Keratinocyte (primary cell): ENCODE data around the gene SLC25A34. TPM values are rescaled to one million over a fixed set of nuclear protein-coding genes. Genes with fewer than 3 reads are reported as not detected.

Experiments used
- DNase-seq: peaks from one replicate; pipeline ENCODE4 v3.0.0-alpha.2; 2011; ENCODE audit warnings: low read depth, missing footprints, low spot score
- FAIRE-seq: peaks from 2 replicates; lab custom pipeline; 2011; peaks lifted over from hg19 to GRCh38; lab: Jason Lieb, UNC
- H2AFZ ChIP-seq: 2 replicates; pipeline ENCODE4 v1.6.0; 2012; ENCODE audit warnings: low read length, control low read depth, inconsistent platforms; ENCODE audit not compliant: control insufficient read depth
- H3K27ac ChIP-seq: 2 replicates; pipeline ENCODE4 v1.5.1; 2011; ENCODE audit warnings: low read length; ENCODE audit not compliant: control insufficient read depth, insufficient read depth
- H3K27me3 ChIP-seq: 3 replicates; pipeline ENCODE4 v1.6.0; 2011; ENCODE audit warnings: low read length; ENCODE audit not compliant: control insufficient read depth, insufficient read depth; ENCODE audit errors: extremely low read depth
- H3K36me3 ChIP-seq, 2 experiments: 2 replicates in 1 of 2; 3 replicates in 1 of 2; pipeline ENCODE4 v1.5.1; 2011; ENCODE audit warnings: low read length in 2 of 2, mild to moderate bottlenecking in 1 of 2; ENCODE audit not compliant: control insufficient read depth in 2 of 2, insufficient read depth in 2 of 2; ENCODE audit errors: extremely low read depth in 1 of 2
- H3K4me1 ChIP-seq: 3 replicates; pipeline ENCODE4 v1.5.1; 2011; ENCODE audit warnings: low read length; ENCODE audit not compliant: control insufficient read depth, insufficient read depth; ENCODE audit errors: extremely low read depth
- H3K4me2 ChIP-seq: 3 replicates; pipeline ENCODE4 v1.6.0; 2011; ENCODE audit warnings: low read depth, low read length; ENCODE audit not compliant: control insufficient read depth, insufficient read depth; ENCODE audit errors: extremely low read depth
- H3K4me3 ChIP-seq, 3 experiments: fragments of 200-600 bp in 1 of 3; sonication (generic) in 1 of 3; 2 replicates in 2 of 3; 3 replicates in 1 of 3; pipeline ENCODE4 v1.5.1; 2011 to 2016; ENCODE audit warnings: low read length in 3 of 3, mild to moderate bottlenecking in 3 of 3, control low read depth in 2 of 3, inconsistent platforms in 1 of 3, low read depth in 1 of 3, mixed read lengths in 1 of 3, mixed run types in 1 of 3, moderate library complexity in 1 of 3; ENCODE audit not compliant: control insufficient read depth in 2 of 3, insufficient read depth in 2 of 3; ENCODE audit errors: extremely low read depth in 1 of 3
- H3K79me2 ChIP-seq: 2 replicates; pipeline ENCODE4 v1.6.0; 2012; ENCODE audit warnings: low read length; ENCODE audit not compliant: control insufficient read depth, insufficient read depth
- H3K9ac ChIP-seq: 3 replicates; pipeline ENCODE4 v1.6.0; 2011; ENCODE audit warnings: low read length; ENCODE audit not compliant: control insufficient read depth, insufficient read depth; ENCODE audit errors: extremely low read depth
- H3K9me1 ChIP-seq: 3 replicates; pipeline ENCODE4 v1.6.0; 2011; ENCODE audit warnings: low read length; ENCODE audit not compliant: control insufficient read depth, insufficient read depth; ENCODE audit errors: extremely low read depth
- H3K9me3 ChIP-seq: 2 replicates; pipeline ENCODE4 v1.5.1; 2012; ENCODE audit warnings: low read depth, low read length; ENCODE audit not compliant: control insufficient read depth
- H4K20me1 ChIP-seq: 3 replicates; pipeline ENCODE4 v1.6.0; 2011; ENCODE audit warnings: low read length; ENCODE audit not compliant: control insufficient read depth, insufficient read depth; ENCODE audit errors: extremely low read depth
- EZH2 ChIP-seq: IDR thresholded peaks from one replicate; pipeline ENCODE4 v1.6.1; 2012; ENCODE audit warnings: inconsistent platforms, mild to moderate bottlenecking, low read length, moderate library complexity
- dilution Hi-C: fragments of 300-500 bp; cut with MboI; formaldehyde crosslinking; loops from one replicate; pipeline ENCODE4 v1.7.0; 2020; ENCODE audit warnings: low sequenced_read_pairs; ENCODE audit not compliant: extremely low pct_ligation_motif_present
- polyA plus RNA-seq, 5 experiments: library from polyadenylated mRNA; depleted of rRNA in 3 of 5; stranded (reverse) in 3 of 5; stranded (forward) in 1 of 5; unstranded in 1 of 5; fragments of >200 nt; gene quantifications; 1 replicate in 1 of 5; 2 replicates in 3 of 5; 3 replicates in 1 of 5; pipeline versions ENCODE4 v1.2.1 to v1.2.3, GENCODE V29; 2011 to 2012; ENCODE audit warnings: missing spikeins in 2 of 5, low read depth in 1 of 5, low replicate concordance in 1 of 5
- TF ChIP-seq, protein P1 (sequence below), 3 experiments: IDR thresholded peaks in 1 of 3; conservative IDR thresholded peaks in 1 of 3; optimal IDR thresholded peaks in 1 of 3; 2 replicates in 2 of 3; 3 replicates in 1 of 3; pipeline versions ENCODE3 to v1.5.1; 2011; ENCODE audit warnings: low read length in 3 of 3, mild to moderate bottlenecking in 3 of 3, moderate library complexity in 2 of 3, control low read depth in 1 of 3, inconsistent platforms in 1 of 3; ENCODE audit not compliant: insufficient read depth in 2 of 3; ENCODE audit errors: extremely low read depth in 1 of 3

Gene SLC25A34
- polyA plus RNA-seq, 1 donor (not counting 4 experiments of a cell fraction or from before 2014, with no cell fraction given) = 0.46 TPM

DNA sequence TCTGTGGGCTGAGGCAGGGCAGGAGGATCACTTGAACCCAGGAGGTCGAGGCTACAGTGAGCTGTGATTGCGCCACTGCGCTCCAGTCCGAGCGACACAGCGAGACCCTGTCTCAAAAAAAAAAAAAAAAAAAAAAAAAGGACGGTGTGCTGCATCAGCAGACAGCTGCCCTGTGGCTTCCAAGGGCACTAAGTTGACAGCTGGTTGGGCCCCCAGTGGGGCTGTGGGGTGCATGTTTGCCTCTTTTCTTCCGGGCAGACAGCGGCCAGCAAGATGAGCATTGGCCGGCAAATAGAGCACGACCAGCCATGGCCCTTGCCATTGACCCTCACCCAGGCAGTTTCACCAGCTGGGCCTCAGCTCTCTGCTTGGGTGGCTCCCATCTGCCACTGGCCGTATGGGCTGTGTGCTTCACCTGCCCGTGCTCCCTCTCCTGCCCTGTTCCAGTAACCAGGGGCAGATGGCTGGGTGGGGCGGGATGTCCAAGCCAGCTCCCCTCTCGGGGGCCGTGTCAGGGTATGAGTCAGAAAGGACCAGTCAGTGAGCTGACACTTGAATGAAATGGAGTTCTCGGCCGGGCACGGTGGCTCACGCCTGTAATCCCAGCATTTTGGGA lies 12.3 kb upstream of the SLC25A34 start:
- Histone ChIP-seq H3K27me3 (no peaks in the 10 kb centered on the region), H4K20me1 (no peaks in the 10 kb centered on the region), H3K9me3 (no peaks in the 10 kb centered on the region), H3K4me1 (no peaks in the 10 kb centered on the region), H3K27ac (no peak overlapping the region), H3K79me2 (no peaks in the 10 kb centered on the region), H3K4me2 (no peak overlapping the region), H3K9ac (no peak overlapping the region), H2AFZ (no peak overlapping the region), H3K4me3 (no peak overlapping the region), H3K36me3 (peaks cover 39 to 64% of the 10 kb centered on the region in 2 experiments), H3K9me1 (no peaks in the 10 kb centered on the region)
- no peak for FAIRE-seq
- no peak for TF ChIP-seq EZH2
- TF ChIP-seq, protein P1, sequence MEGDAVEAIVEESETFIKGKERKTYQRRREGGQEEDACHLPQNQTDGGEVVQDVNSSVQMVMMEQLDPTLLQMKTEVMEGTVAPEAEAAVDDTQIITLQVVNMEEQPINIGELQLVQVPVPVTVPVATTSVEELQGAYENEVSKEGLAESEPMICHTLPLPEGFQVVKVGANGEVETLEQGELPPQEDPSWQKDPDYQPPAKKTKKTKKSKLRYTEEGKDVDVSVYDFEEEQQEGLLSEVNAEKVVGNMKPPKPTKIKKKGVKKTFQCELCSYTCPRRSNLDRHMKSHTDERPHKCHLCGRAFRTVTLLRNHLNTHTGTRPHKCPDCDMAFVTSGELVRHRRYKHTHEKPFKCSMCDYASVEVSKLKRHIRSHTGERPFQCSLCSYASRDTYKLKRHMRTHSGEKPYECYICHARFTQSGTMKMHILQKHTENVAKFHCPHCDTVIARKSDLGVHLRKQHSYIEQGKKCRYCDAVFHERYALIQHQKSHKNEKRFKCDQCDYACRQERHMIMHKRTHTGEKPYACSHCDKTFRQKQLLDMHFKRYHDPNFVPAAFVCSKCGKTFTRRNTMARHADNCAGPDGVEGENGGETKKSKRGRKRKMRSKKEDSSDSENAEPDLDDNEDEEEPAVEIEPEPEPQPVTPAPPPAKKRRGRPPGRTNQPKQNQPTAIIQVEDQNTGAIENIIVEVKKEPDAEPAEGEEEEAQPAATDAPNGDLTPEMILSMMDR (optimal IDR thresholded peaks at IDR 0.05 in 1 of 3, IDR thresholded peaks at IDR 0.05 in 1 of 3, conservative IDR thresholded peaks at IDR 0.05 in 1 of 3; ENCODE audit: extremely low read depth in 1 of 3, insufficient read depth in 2 of 3, low read length in 3 of 3) = no peak
- dilution Hi-C loops = no loop called here
- DNase-seq = no peak

DNA sequence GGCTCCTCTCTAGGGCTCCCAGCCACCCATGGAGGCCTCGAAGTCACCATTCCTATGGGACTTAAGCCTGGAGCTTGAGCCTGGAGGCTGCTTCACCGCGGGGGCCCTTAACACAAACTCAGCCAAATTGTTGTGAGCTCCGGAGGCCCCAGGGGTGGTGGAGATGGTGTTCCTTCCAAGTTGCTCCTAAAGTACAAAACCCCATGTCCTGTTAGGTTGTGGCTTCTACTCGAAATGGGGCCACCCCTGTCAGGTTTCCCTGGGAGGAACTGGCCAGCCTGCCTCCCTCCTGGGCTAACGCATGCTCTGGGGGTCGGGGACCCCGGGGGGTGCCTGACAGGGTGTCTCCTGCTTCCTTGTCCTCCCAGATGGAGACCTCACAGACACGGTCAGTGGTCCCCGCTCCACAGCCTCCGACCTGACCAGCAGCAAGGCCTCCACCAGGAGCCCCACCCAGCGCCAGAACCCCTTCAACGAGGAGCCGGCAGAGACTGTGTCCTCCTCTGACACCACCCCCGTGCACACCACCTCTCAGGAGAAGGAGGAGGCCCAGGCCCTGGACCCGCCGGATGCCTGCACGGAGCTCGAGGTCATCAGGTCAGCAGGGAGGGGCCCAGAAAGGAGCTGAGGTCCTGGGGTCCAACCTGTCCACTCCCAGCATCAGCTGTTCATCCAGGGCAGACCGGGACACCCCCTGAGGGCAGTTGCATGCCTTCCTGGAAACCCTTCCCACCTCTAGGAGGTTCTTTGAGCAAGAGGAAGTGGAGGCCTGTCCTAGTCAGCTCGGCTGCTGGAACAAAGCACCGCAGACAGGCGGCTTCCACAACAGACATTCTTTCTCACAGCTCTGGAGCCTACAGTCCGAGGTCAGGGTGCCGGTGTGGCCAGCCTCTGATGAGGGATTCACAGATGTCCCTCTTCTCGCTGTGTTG lies 10.8 kb upstream of the SLC25A34 start:
- dilution Hi-C loops = no loop called here
- no peak overlapping the region for H3K4me2 ChIP-seq
- no peak overlapping the region for H3K4me3 ChIP-seq
- TF ChIP-seq, protein P1 (optimal IDR thresholded peaks at IDR 0.05 in 1 of 3, IDR thresholded peaks at IDR 0.05 in 1 of 3, conservative IDR thresholded peaks at IDR 0.05 in 1 of 3; ENCODE audit: extremely low read depth in 1 of 3, insufficient read depth in 2 of 3, low read length in 3 of 3) = no peak
- no peak for TF ChIP-seq EZH2
- DNase-seq (no peak), FAIRE-seq (no peak)
- H3K36me3 ChIP-seq = peaks cover 37 to 62% of the 10 kb centered on the region in 2 experiments
- H2AFZ ChIP-seq = no peak overlapping the region
- H3K27me3 ChIP-seq = no peaks in the 10 kb centered on the region
- H3K9me3 ChIP-seq = no peaks in the 10 kb centered on the region
- H3K79me2 ChIP-seq = no peaks in the 10 kb centered on the region
- no peak overlapping the region for H3K27ac ChIP-seq
- no peaks in the 10 kb centered on the region for H4K20me1 ChIP-seq
- no peaks in the 10 kb centered on the region for H3K4me1 ChIP-seq
- H3K9ac ChIP-seq = no peak overlapping the region
- no peaks in the 10 kb centered on the region for H3K9me1 ChIP-seq
